SIG-M5 (cell line): ENCODE data around the gene TMEM232.

Experiments
- DNase-seq: peaks from one replicate; lab custom pipeline; 2025; lab: John Stamatoyannopoulos, UW

The TMEM232 gene

DNA sequence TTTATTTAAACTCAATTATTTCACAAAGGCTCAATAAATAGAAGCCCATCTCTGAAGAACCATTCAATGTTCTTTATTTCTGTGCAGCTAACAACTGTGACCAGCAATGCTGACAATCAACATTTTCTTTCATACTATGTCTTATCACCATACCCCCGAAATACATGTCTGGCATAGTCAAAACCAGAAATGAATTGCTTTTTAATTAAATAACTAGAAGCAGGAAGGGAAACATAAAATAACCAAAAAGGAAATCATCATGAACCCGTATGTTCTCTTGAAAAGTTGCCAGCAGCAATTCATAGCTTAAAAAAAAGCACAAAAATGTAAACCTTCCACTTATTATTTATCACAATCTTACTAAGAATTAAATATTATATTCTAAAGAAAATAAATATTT, 212.4 kb downstream of the TMEM232 start:
- DNase-seq = no peak

GRCh38 chr5:110512266-110512665, 214.2 kb downstream of the TMEM232 start:
- no peak for DNase-seq

DNA sequence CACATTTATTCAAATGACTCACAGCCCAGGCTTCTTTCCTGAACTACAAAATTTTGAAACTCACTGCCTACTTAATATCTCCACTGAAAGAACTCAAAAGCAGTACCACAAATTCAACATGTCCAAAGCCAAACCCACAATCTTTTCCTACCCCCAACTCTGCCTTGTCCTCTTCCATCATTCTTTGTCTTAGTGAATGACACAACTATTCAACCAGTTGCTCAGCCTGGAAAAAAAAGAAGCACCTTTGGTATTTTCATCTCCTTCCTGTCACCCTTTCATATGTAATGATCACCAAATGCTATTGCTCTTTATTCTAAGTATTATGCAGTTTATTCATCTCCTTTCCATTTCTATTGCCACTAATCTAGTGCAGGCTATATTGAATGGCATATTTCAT, 216.3 kb downstream of the TMEM232 start:
- DNase-seq = no peak

- DNase-seq = no peak
Observed at GRCh38 chr5:110507972-110508371, 218.5 kb downstream of the TMEM232 start.

- no peak for DNase-seq
Observed at GRCh38 chr5:110506378-110506777, 220.1 kb downstream of the TMEM232 start.

DNA sequence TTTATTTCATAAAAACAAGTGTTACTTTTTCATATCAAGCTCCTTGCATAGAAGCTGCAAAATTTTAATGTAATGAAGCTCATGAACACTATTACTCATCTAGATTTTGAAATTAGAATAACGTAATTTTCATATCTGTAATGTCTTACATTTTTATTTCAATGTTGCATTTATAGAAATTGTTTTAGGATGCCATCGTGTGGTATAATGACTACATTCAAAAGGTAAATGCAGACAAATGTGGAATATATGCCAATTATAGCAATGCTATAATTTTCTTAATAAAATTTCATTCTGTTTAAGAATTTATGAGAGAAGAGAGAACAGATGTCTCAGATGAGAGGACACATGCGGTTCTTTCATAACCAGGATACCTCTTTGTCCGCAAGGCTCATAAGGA, 230.2 kb downstream of the TMEM232 start:
- DNase-seq = no peak

GRCh38 chr5:110492446-110492845, 234.0 kb downstream of the TMEM232 start:
- DNase-seq = no peak

GRCh38 chr5:110478895-110479294, 247.6 kb downstream of the TMEM232 start:
- DNase-seq = no peak

DNA sequence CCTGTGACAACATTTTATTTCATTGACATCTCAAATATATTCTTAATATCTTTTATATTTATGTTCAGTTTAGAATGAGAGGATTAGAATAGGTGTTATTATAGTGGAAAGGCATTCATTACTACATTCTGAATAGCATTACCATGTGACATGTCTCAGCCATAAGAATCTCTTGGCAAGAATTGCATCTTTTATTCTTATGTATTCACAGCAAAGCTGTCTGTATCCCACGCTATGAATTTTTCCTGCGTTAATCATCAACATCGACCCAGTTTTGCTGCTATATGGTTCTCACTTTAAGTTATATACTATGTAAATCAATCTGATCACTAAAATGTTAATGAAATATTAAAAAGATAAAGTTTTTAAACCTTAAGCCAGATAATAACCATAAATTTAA, 248.6 kb downstream of the TMEM232 start:
- DNase-seq = no peak

GRCh38 chr5:110476164-110476563, 250.3 kb downstream of the TMEM232 start:
- no peak for DNase-seq

GRCh38 chr5:110475529-110475928, 250.9 kb downstream of the TMEM232 start:
- DNase-seq = no peak

DNA sequence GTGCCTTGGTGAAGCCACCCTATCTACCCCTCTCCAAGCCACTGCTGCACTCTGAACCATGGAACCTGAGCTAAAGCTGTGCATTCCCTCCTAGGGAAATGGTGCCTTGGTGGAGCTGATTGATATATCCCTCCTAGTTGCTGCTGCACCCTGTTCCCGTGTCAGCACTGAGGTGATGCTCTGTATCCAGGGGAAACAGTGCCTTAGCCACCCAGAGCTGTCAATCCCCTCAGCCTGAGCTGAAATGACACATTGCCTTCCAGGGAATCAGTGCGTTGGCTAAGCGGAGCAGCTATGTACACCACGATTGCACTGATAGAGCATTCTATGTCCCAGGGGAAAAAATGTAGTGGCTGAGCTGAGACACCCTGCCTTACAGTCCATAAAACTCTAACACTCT, 257.0 kb downstream of the TMEM232 start:
- DNase-seq = no peak

DNA sequence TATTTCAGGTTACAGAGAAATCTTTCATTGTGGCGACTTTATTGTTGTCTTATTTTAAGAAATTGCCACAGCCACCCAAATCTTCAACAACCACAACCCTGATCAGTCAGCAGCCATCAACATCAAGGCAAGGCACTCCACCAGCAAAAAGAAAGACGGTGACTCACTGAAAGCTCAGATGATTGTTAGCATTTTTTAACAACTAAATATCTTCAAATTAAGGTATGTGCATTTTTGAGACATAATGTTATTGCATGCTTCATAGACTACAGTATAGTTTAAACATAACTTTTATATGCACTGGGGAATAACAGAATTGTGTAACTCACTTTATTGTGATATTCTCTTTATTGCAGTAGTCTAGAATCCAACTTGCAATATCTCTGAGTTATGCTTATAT, 263.4 kb downstream of the TMEM232 start:
- no peak for DNase-seq

GRCh38 chr5:110460837-110461236, 265.6 kb downstream of the TMEM232 start:
- DNase-seq = no peak

DNA sequence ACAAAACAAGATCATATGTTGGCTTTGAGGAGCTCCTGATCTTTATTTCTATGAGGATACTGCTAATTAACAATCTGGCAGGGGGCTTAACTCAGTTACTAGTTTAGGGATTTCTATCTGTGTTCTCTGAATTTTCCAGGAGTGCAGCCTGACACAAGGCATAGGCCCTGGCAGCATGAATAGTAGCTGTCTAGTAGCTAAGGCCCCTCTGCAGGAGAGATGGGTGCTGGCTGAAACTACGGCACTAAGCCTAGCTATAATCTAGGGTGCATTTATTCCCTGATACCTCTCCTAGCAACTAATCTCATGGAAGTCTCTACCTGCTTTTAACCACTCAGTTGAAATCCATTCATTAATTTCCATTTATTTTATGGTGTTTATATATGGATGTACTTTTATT, 268.2 kb downstream of the TMEM232 start:
- no peak for DNase-seq

DNA sequence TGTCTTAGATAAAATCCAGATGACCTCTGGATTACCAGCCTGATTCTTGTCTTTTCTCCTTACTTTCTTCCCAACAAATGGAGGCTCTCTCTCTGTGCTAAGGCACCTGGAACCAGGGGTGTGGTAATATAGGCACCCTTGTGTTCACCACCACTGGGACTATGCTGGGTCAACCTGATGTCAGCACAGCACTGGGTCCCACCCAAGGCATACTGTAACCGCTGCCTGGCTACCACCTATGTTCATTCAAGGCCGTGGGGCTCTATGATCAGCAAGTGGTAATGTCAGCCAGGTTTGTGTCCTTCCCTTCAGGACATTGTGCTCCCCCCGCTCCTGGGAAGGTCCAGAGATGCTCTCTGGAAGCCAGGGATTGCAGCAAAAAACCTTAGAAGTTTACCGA, 283.6 kb downstream of the TMEM232 start:
- no peak for DNase-seq

DNA sequence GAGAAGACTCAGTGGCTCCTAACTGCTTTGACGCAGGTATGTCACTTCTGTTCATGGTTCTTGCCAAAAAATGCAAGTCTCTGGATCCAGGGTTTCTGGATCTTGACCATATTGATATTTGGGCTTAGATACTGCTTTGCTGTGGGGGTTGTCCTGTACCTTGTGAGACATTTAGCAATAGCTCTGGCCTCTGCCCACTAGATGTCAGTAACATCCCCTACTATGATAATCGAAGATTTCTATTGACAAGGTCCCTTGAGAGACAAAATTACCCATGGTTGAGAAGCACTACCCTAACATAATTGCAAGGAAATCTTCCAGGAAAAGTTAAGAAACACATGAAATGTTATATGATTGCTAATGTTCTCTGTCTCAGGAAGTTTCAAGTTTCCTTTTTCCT, 285.4 kb downstream of the TMEM232 start:
- DNase-seq = no peak

DNA sequence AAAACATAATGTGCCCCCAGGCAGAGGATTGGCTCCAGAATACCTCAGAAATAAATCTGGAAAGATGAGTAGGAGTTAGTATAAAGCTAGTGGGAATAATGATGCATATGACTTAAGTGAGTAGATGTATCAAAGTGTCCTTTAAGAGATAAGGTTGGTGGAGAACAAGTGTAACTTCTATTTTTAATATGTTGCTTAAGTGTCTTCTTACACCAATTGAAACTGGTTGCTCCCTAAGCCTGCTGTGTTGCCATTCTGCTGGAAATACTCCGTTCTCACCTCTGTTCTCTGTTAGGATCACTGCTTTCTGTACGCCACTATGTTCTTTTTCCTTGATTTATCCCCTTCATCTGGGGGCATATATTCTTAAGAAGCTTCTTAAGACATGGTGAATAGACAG, 286.4 kb downstream of the TMEM232 start:
- no peak for DNase-seq

- no peak for DNase-seq
Observed at GRCh38 chr5:110439296-110439695, 287.2 kb downstream of the TMEM232 start.

GRCh38 chr5:110435207-110435606, 291.3 kb downstream of the TMEM232 start:
- no peak for DNase-seq

- no peak for DNase-seq
Observed at GRCh38 chr5:110431603-110432002, 294.9 kb downstream of the TMEM232 start.

- DNase-seq = no peak
Observed at GRCh38 chr5:110414360-110414759, 312.1 kb downstream of the TMEM232 start.

- no peak for DNase-seq
Observed at GRCh38 chr5:110413856-110414255, 312.6 kb downstream of the TMEM232 start.

DNA sequence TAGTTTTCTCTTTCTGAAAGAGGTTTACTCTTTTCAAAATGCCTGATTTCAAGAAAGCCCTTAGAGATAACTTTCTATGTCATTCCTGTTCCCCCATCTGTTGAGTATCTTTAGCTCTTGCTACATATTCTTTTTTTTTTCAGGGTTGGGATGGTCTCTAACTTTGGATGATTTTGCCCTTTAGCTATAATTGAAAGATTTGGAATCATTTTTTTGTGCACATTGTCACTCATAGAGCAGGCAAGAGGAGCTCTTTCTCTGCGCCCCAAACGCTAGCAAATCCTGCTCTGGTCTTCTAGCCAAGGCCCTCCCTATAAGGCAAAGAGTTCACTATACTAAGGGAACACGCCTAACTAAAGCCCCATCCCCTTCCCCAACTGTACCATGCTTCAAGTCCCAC, 316.9 kb downstream of the TMEM232 start:
- DNase-seq = no peak

GRCh38 chr5:110402562-110402961, 323.9 kb downstream of the TMEM232 start:
- no peak for DNase-seq
